Retina (tissue), 1 donor: Measurements from ENCODE around the gene CLDN24.

Experiments used
- DNase-seq: peaks from one replicate; pipeline ENCODE4 v3.0.0-alpha.2; 2016

Gene CLDN24

DNA sequence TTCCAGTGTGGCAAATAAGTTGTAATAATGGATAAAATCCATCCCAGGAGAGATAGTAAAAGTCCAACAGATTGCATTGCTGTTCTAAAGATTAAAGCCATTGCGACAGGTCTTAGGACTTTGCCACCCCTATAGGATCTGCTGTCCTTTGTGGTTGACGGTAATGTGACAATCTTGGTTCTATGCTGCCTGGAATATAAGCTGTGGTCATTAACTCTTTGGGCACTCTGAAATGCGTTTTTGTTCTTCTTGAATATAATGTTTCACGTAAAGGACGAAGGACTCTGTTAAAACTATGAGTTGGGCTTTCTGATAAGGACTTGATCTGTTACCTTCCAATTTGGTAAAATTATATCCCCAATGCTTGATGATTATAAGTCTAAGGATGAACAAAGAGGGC, at the start of gene CLDN24:
CLDN24 (minus strand) TSS at position 101 of the 400 bp plus-strand sequence; CDS start at position 101, 0 bp downstream.
- no peak for DNase-seq

DNA sequence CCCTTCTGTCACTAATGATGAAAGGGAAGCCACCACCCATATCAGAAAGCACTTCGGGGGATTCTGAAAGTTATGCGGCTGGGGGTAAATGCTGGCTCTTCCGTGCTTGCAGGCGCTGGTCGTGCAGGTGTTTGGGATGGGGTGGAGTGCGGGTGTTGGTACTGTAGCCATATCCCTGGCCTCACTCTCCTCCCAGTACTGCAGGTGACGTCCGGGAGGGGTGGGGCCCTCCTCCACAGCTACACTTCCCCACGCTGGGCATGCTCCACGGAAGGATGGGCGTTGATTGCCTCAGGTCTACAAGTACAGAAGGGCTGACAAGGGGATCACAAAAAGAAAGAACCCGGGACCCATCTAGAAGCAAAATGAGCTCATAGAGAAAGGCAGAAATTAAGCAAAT, 48.6 kb upstream of the CLDN24 start:
- DNase-seq: no peak

GRCh38 chr4:183369073-183369472, 46.8 kb upstream of the CLDN24 start:
- DNase-seq: no peak

- no peak for DNase-seq
Observed at GRCh38 chr4:183366206-183366835, 44.1 kb upstream of the CLDN24 start.

DNA sequence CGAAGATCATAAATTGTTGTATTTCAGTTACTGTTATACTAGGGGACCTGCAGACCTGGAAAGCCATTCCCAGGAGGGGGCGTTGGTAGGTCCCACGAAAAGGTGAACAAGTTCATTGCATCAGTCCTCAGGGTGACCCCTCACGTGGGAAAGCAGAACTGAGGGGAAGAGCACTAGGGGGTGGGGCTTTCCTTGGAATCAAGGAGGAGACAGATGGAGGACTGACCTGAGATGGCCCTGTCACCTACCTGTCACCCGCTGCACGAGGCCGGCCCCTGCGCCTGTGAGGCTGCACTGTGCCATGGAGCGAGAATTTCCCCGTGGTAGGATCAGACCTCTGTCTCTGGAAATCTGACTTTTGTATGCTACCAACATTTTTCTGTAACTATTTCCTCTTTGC, 41.8 kb upstream of the CLDN24 start:
- no peak for DNase-seq

DNA sequence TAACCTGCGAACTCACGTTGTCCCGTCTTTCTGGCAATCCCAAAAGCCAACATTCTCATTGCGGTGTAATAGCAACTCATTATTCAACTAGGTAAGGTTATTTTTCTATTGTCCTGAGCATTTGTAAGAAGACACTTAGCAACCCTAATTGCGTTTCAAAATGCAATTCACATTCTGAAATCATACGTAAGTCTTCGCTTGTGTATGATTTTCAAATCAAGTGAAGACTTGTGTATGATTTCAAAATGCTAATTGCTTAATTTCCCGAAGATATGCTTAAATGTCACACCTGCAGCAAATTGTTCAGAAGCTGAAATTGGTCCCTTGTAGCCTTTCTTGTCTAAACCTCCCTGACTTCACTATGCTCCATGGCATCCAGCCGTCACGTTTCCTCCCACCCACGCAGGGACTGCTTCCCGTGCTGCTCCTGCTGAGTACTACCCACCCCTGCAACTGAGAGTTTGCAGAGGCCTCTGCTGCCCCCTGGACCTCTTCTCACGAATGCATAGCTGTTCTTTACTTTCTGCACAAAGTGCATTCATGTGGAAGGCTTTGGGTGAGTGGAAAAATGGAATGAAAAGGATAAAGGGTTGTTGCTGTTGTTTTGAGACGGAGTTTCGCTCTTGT, 40.8 kb upstream of the CLDN24 start:
- DNase-seq: no peak

DNA sequence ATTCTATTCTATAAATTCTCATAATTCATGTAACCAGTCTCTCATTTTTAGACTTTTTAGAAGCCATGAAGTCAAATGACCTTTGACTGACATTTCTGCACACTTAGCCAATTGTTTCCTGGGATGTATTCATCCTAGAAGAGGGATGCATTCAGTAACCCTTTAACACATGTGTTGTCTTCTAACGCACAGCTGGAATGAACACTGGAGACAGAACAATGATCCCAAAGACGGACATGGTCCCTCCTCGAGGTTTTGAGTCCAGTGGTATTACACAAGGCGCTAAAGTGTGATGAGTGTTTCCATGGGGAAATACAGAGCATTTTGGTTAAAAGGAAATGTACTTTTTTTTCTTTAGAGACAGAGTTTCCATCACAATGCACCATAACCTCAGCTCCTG, 39.8 kb upstream of the CLDN24 start:
- no peak for DNase-seq

DNA sequence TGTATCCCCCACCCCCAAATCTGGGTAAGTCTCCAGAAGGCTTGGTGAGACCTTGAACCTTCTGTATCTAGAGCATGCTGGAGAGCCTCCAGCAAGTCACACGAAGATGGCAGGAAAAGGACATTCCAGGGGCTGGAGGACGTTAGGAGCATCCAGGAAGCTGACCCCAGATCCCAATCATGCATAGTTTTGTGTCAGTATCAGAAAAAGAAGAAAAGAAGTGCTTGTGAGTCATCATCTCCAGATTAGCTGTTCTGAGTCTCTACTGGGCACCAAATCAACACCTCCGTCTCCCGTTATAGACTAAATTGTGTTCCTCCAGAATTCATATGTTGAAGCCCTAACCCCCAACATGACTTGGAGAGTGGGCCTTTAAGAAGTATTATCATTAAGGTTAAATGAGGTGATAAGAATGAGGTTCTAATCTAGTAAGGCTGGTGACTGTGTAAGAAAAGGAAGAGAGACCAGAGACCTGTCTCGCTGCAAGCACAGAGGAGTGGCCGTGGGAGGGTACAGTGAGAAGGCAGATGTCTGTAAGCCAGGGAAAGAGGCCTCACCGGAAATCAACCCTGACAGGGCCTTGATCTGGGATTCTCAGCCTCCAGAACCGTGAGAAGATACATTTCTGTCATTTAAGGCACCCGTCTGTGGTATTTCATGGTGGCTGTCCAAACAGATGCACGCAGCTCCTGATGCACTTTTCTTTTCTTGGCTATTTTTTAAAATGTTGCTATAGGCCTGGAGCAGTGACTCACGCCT, 38.1 kb upstream of the CLDN24 start:
- DNase-seq: no peak

GRCh38 chr4:183358215-183358755, 36.1 kb upstream of the CLDN24 start:
- peak; percentile 49 for DNase-seq

DNA sequence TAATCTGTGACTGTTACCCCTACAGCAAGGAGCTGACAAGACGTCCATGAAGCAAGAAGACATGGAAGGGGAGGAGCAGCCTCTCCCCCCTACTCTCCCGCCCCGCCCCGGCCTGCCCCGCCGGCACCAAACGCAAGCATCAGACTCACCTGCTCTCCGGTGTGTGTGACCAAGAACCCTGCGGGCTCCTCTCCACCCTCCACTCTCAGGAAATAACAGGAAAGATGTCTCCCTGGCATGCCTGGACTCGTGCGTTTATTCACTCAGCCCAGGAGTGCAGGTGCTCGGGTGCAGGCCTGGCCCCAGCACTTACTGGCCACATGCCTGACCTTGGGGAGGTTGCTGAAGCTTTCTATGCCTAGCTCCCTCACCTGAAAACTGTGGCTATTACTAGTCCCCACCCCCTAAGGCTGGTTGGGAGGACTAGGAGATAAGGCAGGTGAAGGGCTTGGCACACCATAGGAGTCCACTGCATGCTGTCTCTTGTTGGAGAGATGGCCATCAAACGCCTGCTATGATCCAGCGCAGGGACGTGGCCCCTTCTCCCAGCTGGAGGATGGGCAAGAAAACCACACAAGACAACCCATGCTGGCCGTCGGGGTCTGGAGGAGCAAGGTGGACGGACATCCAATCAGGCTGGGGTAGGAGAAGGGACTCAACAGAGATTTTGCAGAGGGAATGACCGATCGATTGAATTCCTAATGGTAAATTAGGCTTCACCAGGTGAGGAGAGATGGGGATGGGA, 34.9 kb upstream of the CLDN24 start:
- no peak for DNase-seq

- DNase-seq: no peak
Observed at GRCh38 chr4:183356173-183356830, 34.1 kb upstream of the CLDN24 start.

DNA sequence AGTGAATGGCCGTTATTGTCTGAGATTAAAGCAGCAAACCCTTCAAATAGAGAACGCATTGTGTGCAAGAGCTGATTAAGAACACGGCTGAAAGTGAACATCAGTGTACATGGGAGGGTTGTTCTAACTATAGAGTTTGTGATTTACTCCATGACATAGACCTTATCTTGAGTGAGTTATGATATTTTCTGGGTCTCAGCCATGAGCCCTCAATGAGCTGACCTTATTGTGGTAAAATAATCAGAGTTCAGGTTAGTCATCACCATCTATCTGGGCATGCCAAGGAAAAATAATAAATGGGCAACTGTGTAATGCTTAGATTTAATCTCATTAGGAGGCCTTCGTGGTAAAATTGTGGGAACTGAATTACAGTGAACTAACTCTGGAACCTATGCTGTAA, 33.2 kb upstream of the CLDN24 start:
- DNase-seq: no peak

DNA sequence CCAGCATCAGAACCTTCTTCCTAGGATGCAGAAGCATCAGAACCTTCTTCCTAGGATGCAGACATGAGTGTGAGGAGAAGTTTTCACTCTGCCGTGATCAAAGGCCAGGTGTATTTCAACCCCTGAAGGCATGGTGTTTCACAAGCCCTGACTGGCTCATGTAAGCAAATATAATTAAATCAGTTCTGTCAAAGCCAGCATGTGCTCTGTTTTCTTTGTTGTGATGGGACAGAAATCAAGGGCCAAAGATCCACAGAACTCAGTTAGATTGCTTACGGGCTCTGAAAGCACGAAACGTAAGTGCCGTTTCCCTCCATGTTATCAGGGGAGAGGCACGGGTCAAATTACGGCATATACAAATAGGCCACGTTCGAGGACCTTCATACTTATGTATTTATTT, 32.0 kb upstream of the CLDN24 start:
- DNase-seq: no peak

DNA sequence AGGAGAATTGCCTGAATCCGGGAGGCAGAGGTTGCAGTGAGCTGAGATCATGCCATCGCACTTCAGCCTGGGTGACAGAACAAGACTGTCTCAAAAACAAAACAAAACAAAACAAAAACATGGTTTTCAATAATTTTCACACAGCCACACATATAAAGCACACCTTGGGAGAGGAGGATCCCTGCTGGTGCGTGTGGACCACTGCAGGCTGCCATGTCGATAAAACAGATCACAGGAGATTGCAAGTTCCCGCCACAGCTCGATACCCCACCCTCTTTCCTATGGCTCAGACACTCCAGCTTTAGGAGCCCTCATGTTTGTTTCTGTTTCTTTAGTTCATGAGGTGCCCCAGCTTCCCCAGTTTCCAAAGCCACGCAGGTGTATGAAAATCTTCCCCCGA, 31.3 kb upstream of the CLDN24 start:
- no peak for DNase-seq

DNA sequence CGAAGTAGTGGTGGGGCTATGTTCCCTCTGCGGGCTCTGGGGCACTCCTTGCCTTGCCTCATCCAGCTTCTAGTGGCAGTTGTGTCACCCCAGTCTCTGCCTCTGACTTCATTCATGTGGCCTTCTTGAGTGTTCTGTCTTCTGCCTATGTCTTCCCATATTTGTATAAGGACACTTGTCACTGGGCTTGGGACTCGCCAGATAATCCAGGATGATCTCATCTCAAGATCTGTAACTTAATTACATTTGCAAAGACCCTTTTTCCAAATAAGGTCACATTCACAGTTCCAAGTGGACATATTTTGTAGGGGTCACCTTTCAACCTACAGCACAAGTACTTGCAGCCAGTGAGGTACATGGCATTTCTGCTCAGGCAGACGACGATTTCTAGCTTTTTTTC, 30.3 kb upstream of the CLDN24 start:
- DNase-seq: no peak

GRCh38 chr4:183350317-183351071, 28.3 kb upstream of the CLDN24 start:
- no peak for DNase-seq

GRCh38 chr4:183349673-183350072, 27.4 kb upstream of the CLDN24 start:
- DNase-seq: no peak

DNA sequence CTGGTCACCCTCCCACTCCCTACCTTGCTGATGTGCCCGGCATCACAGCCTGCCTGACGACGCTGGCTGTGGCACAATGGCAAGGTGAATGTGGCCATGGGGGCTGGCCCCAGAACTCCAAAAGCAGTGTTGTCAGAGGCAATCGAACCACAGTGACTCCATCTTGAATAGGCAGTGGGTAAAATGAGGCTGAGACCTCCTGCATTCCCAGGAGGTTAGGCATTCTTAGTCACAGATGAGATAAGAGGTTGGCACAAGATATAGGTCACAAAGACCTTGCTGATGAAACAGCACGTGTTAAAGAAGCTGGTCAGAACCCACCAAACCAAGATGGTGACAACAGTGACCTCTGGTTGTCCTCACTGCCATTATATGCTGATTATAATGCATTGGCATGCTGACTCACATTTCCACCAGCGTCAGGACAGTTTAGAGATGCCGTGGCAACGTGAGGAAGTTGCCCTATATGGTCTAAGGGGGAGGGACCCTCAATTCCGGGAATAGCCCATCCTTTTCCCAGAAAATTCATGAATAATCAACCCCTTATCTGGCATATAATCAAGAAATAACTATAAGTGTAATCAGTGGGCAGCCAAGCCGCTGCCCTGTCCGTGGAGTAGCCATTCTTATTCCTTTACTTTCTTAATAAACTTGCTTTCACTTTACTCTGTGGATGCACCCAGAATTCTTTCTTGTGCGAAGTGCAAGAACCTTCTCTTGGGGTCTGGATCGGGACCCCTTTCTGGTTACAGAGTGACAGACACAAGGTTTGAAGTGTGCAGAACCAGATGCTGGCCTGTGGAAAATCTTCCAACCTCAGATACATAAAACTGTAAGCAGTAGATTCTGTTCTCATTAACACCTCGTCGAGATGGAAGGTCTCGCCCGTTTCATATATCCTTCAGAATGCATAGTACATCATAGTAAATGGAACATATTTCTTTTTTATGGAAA, 26.8 kb upstream of the CLDN24 start:
- DNase-seq: no peak

DNA sequence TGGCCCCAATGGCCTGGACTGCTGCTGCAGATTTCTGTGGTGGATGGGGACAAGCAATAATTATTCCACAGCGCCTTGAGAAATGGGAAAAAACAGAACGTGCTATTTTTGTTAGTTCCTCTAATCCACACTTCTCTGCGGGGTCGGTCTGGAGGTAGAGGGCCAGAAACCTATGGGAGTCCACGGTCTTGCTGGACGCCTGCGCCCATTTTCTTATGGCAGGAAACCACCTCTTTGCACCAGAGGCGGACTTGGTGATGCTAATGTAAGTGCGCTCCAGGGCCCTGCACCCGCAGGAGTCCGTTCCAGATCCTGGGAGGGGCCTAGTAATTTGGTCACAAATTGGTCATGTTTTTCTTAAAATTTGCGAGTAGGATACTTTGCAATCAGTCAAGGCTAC, 25.9 kb upstream of the CLDN24 start:
- no peak for DNase-seq

DNA sequence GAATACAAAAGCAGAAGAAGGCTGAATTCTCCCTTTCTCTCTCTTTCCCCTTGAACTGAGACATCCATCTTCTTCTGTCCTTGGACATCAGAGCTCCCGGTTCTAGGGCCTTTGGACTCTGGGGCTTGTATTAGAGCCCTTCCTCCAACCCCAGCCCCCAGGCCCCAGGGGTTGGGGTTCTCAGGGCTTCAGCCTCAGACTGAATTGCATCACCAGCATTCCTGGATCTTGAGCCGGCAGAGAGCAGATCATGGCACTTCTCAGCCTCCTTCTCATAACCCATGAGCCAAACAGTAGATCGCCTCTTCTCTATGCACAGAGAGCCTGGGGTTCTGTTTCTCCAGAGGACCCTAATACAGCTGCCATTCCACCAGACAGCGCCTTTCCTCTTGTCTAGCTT, 25.3 kb upstream of the CLDN24 start:
- no peak for DNase-seq

DNA sequence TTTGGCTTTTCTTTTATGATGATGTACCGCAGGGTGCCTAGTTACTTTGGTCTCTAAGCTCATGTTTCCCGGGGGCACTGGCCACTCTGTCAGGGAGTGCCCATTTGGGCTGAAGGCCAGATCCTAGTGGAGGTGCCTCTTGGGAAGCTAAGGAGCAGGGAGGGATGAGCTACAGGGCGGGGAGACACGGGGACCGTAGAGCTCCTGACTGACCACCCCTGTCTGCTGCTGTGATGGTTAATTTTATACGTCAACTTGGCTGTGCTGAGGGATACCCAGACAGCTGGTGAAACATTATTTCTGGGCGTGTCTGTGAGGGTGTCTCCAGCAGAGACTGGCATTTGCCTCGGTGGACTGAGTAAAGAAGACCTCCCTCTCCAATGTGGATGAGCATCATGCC, 24.9 kb upstream of the CLDN24 start:
- no peak for DNase-seq
